Measurements from ENCODE around the gene NT5C2. TPM values are rescaled to one million over a fixed set of nuclear protein-coding genes. Genes with fewer than 3 reads are reported as not detected.

NT5C2 gene
- total and polyA plus RNA-seq, 2 donors (not counting 1 experiment from before 2014, with no cell fraction given), result 74.3 to 82.2 TPM

DNA sequence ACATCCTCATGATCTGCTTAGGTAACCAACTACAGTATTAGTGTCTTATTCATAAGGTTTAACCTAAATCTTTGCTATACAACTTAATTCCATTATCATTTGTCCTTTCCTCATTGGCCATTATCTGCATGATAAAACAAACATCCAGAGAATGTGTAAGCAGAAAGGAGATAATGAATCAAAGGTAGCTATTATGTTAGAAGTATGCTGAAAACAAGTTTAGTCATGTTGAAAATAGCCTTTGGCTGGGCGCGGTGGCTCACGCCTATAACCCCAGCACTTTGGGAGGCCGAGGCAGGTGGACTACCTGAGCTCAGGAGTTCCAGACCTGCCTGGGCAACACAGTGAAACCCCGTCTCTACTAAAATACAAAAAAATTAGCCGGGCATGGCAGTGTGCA lies 78.2 kb downstream of the NT5C2 start:
- H3K4me3 ChIP-seq (replicated peaks in 1 of 4; ENCODE audit: control extremely low read depth in 1 of 4, insufficient read depth in 1 of 4, low read depth in 3 of 4, low read length in 4 of 4), result no peak overlapping the region
- H3K4me2 ChIP-seq (ENCODE audit: extremely low read depth, insufficient read depth, low read length), result no peak overlapping the region
- DNase-seq (ENCODE audit: low read depth in 2 of 2), result peak in 1 of 2 donors; percentile 11
- no peaks in the 10 kb centered on the region for H3K9me3 ChIP-seq (ENCODE audit: control insufficient read depth, insufficient read depth, low read depth, low read length)
- H3K79me2 ChIP-seq (ENCODE audit: control insufficient read depth, insufficient read depth, low read length), result no peaks in the 10 kb centered on the region
- H3K9ac ChIP-seq (ENCODE audit: insufficient read depth, low read length), result no peak overlapping the region
- TF ChIP-seq CTCF (conservative IDR thresholded peaks at IDR 0.05 in 1 of 2, IDR thresholded peaks at IDR 0.05 in 1 of 2; ENCODE audit: low read depth in 1 of 2, low read length in 2 of 2) (no peak), EZH2 (IDR thresholded peaks at IDR 0.05; ENCODE audit: low read length, missing control alignments) (no peak)
- no peaks in the 10 kb centered on the region for H3K36me3 ChIP-seq (ENCODE audit: control insufficient read depth, insufficient read depth, low read length)
- H3K27me3 ChIP-seq (ENCODE audit: control insufficient read depth, insufficient read depth, low read length), result no peaks in the 10 kb centered on the region
- H4K20me1 ChIP-seq (ENCODE audit: control insufficient read depth, extremely low read depth, insufficient read depth, low read length), result no peaks in the 10 kb centered on the region
- H3K27ac ChIP-seq (ENCODE audit: insufficient read depth, low read length), result no peak overlapping the region
- no peak overlapping the region for H2AFZ ChIP-seq (ENCODE audit: low read length)
- H3K4me1 ChIP-seq (ENCODE audit: control insufficient read depth, extremely low read depth, insufficient read depth, low read length), result no peaks in the 10 kb centered on the region

DNA sequence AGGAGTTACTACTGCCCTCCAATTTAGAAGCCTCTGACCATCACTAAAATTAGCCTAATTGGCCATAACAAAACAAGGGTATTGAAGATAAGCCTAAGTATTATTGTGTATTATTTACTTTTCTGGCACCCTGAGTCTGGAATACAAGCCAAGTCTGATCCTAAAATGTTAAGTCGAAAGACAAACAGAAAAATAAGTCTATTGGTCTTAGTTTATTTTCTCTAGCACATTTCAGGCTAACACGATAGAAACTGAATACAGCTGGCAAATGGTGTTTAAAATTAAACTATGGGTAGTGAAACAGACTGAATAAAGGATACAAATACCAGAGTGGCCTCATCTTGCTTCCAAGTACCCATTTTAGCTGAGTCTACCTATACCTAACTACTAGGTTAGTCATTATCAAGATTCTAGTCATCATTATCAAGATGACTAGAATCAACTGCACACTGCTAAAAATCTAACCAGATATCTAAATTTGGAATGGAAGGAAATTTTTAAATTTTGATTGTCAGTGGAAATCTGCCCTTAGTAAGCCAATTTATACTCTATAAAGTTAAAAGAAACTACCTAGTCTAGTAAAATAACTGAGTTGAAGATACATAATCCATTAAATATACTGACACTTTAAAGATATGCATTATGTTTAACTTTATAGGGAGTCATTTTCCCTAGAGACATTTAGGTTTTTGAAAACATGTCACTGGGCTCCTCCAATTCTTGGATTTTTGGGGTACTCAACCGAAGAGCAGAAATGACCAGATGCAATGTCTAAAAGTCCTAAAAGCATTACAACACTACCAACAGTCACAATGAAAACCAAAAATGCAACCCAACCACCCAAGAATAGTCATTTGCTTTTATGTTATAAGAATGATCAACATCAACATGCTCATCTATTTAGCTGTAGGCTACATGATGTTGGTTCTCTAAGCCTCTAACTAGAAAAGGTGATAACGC lies 80.9 kb downstream of the NT5C2 start:
- no peak for DNase-seq (ENCODE audit: low read depth in 2 of 2)
- no peak for TF ChIP-seq EZH2 (IDR thresholded peaks at IDR 0.05; ENCODE audit: low read length, missing control alignments)
- no peak for TF ChIP-seq CTCF (conservative IDR thresholded peaks at IDR 0.05 in 1 of 2, IDR thresholded peaks at IDR 0.05 in 1 of 2; ENCODE audit: low read depth in 1 of 2, low read length in 2 of 2)
- Histone ChIP-seq H3K4me1 (ENCODE audit: control insufficient read depth, extremely low read depth, insufficient read depth, low read length) (no peaks in the 10 kb centered on the region), H3K27me3 (ENCODE audit: control insufficient read depth, insufficient read depth, low read length) (no peaks in the 10 kb centered on the region), H3K9ac (ENCODE audit: insufficient read depth, low read length) (no peak overlapping the region), H2AFZ (ENCODE audit: low read length) (no peak overlapping the region), H4K20me1 (ENCODE audit: control insufficient read depth, extremely low read depth, insufficient read depth, low read length) (no peaks in the 10 kb centered on the region), H3K9me3 (ENCODE audit: control insufficient read depth, insufficient read depth, low read depth, low read length) (no peaks in the 10 kb centered on the region), H3K36me3 (ENCODE audit: control insufficient read depth, insufficient read depth, low read length) (no peaks in the 10 kb centered on the region), H3K4me2 (ENCODE audit: extremely low read depth, insufficient read depth, low read length) (no peak overlapping the region), H3K27ac (ENCODE audit: insufficient read depth, low read length) (no peak overlapping the region), H3K4me3 (replicated peaks in 1 of 4; ENCODE audit: control extremely low read depth in 1 of 4, insufficient read depth in 1 of 4, low read depth in 3 of 4, low read length in 4 of 4) (no peak overlapping the region), H3K79me2 (ENCODE audit: control insufficient read depth, insufficient read depth, low read length) (no peaks in the 10 kb centered on the region)

DNA sequence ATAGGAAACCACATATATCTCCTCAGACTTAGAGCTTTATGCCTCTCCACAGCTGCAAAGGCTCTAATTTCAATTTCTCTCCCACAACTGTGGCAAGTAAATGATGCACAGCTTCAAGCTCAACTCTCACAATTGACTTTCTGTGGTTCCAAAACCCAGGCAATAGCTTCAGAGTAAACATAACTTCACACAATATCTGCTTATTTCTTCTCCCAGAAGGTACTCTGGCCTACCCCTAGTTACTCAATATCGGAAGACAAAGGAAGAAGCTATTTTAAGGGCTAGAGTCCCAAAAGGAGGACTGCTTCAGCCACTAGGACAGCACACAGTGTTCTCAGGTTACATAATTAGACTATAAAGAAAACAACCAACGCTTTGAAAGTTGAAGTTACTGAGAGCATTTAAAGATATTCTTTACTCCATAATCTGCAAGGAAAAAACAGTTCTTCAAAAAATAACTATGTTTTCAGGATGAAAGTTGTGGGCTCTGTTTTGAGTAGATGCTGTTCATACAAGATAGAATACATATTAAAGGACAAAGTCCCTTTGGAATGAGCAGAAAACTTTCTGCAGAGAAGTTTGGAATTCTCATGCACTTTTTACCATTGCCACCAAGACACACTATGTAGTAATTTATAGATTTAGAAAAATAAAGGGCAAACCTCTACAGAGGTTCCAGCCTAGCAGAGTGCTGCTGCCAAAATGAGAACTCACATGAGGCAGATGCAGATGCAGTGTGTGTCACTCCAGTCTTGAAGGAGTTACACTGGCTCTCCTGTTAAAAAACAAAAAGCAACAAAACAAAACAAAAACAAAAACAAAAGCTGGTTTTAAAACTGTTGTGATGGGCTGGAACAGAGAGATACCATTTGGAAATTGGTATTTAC lies 81.8 kb downstream of the NT5C2 start:
- Histone ChIP-seq H2AFZ (ENCODE audit: low read length) (no peak overlapping the region), H3K9me3 (ENCODE audit: control insufficient read depth, insufficient read depth, low read depth, low read length) (no peaks in the 10 kb centered on the region), H3K79me2 (ENCODE audit: control insufficient read depth, insufficient read depth, low read length) (no peaks in the 10 kb centered on the region), H3K36me3 (ENCODE audit: control insufficient read depth, insufficient read depth, low read length) (no peaks in the 10 kb centered on the region), H3K9ac (ENCODE audit: insufficient read depth, low read length) (no peak overlapping the region), H3K27ac (ENCODE audit: insufficient read depth, low read length) (no peak overlapping the region), H3K27me3 (ENCODE audit: control insufficient read depth, insufficient read depth, low read length) (no peaks in the 10 kb centered on the region), H3K4me3 (replicated peaks in 1 of 4; ENCODE audit: control extremely low read depth in 1 of 4, insufficient read depth in 1 of 4, low read depth in 3 of 4, low read length in 4 of 4) (no peak overlapping the region), H4K20me1 (ENCODE audit: control insufficient read depth, extremely low read depth, insufficient read depth, low read length) (no peaks in the 10 kb centered on the region), H3K4me1 (ENCODE audit: control insufficient read depth, extremely low read depth, insufficient read depth, low read length) (no peaks in the 10 kb centered on the region), H3K4me2 (ENCODE audit: extremely low read depth, insufficient read depth, low read length) (no peak overlapping the region)
- TF ChIP-seq CTCF (conservative IDR thresholded peaks at IDR 0.05 in 1 of 2, IDR thresholded peaks at IDR 0.05 in 1 of 2; ENCODE audit: low read depth in 1 of 2, low read length in 2 of 2) (peak in 1 of 2 donors; percentile 2), EZH2 (IDR thresholded peaks at IDR 0.05; ENCODE audit: low read length, missing control alignments) (no peak)
- peak; percentile 37 to 40 for DNase-seq (ENCODE audit: low read depth in 2 of 2)

Measured in fibroblast of lung (primary cell).